Articular chondrocyte of knee joint (primary cell): ENCODE results near the gene ZNF639. TPM values are rescaled to one million over a fixed set of nuclear protein-coding genes. Genes with fewer than 3 reads are reported as not detected.

ENCODE experiments used
- total RNA-seq: library from RNA; depleted of rRNA; stranded (reverse); fragments of >200 nt; gene quantifications from 2 replicates; pipeline ENCODE4 v1.2.3, GENCODE V29; 2012

The ZNF639 gene
- total RNA-seq = 54.1 and 66.8 TPM in 2 replicates

GRCh38 chr3:179322286-179323196 is at the start of gene ZNF639:
Gene ZNF639 (plus strand): TSS chr3:179323031. CDS start chr3:179328294, 5,263 bp downstream.

GRCh38 chr3:179347345-179348194 is 24.7 kb downstream of the ZNF639 start, which contains the start of gene MFN1:
Gene MFN1 (plus strand): TSS chr3:179347709. CDS start chr3:179348852, 1,143 bp downstream.

Other genes starting within 250 kb of the ZNF639 start
- 28.6 and 35.0 TPM in 2 replicates for gene PIK3CA, start 174.7 kb upstream of the ZNF639 start, total RNA-seq
- 1.3 and 2.9 TPM in 2 replicates for gene KCNMB3, start 71.9 kb upstream of the ZNF639 start, total RNA-seq
- gene MFN1, start 24.7 kb downstream of the ZNF639 start, total RNA-seq = 47.6 and 58.5 TPM in 2 replicates
- 111 and 124 TPM in 2 replicates for gene GNB4, start 128.4 kb downstream of the ZNF639 start, total RNA-seq
- gene ACTL6A, start 239.9 kb downstream of the ZNF639 start, total RNA-seq = 38.2 and 47.2 TPM in 2 replicates